K562 (cell line): ENCODE data around the gene BRICD5. TPM values are rescaled to one million over a fixed set of nuclear protein-coding genes. Genes with fewer than 3 reads are reported as not detected.

Experiments
- BHLHE40 ChIP-seq: IDR thresholded peaks from 2 replicates; pipeline ENCODE4 v1.6.1; 2011; ENCODE audit warnings: low read length, improper control_type of control experiment
- CREM ChIP-seq: IDR thresholded peaks from 2 replicates; pipeline ENCODE4 v1.6.1; 2014; ENCODE audit warnings: antibody characterized with exemption, low read depth
- EHMT2 ChIP-seq: fragments of 450-650 bp; IDR thresholded peaks from 2 replicates; pipeline ENCODE4 v1.6.1; 2018; ENCODE audit warnings: antibody characterized with exemption
- FIP1L1 ChIP-seq: fragments of 200-400 bp; formaldehyde crosslinking; IDR thresholded peaks from 2 replicates; pipeline ENCODE4 v1.6.1; 2018; ENCODE audit warnings: mild to moderate bottlenecking, low read depth, low read length; ENCODE audit not compliant: poor library complexity, severe bottlenecking
- HES1 ChIP-seq: fragments of 450-650 bp; IDR thresholded peaks from 2 replicates; pipeline ENCODE4 v1.6.1; 2016; ENCODE audit warnings: low read depth, mild to moderate bottlenecking, moderate library complexity
- ILF3 ChIP-seq: fragments of 450-650 bp; IDR thresholded peaks from 2 replicates; pipeline ENCODE4 v1.6.1; 2018; ENCODE audit warnings: antibody characterized with exemption, mild to moderate bottlenecking, moderate library complexity, borderline replicate concordance
- JUNB ChIP-seq: fragments of 450-650 bp; formaldehyde crosslinking; conservative IDR thresholded peaks from 2 replicates; pipeline ENCODE4 v1.4.0; 2020; ENCODE audit warnings: mild to moderate bottlenecking
- KLF10 ChIP-seq: fragments of 250-450 bp; sonication (Bioruptor Pico); IDR thresholded peaks from 2 replicates; pipeline ENCODE4 v1.6.1; 2021; ENCODE audit warnings: matching md5 sums
- KLF13 ChIP-seq: fragments of 450-650 bp; IDR thresholded peaks from 2 replicates; pipeline ENCODE4 v1.6.1; 2016; ENCODE audit warnings: missing genetic modification characterization, low read depth, mild to moderate bottlenecking, missing compliant biosample characterization, moderate library complexity, borderline replicate concordance
- LARP7 ChIP-seq: fragments of 450-650 bp; IDR thresholded peaks from 2 replicates; pipeline ENCODE4 v1.6.1; 2016
- MTA1 ChIP-seq: fragments of 450-650 bp; IDR thresholded peaks from 2 replicates; pipeline ENCODE4 v1.6.1; 2017; ENCODE audit warnings: borderline replicate concordance
- MXI1 ChIP-seq: IDR thresholded peaks from 2 replicates; pipeline ENCODE4 v1.6.1; 2011; ENCODE audit warnings: low read depth, mild to moderate bottlenecking, improper control_type of control experiment, low read length
- NFIX ChIP-seq: fragments of 250-450 bp; sonication (Bioruptor Pico); IDR thresholded peaks from 2 replicates; pipeline ENCODE4 v1.4.0; 2020; ENCODE audit warnings: low read depth, mild to moderate bottlenecking, moderate library complexity
- PKNOX1 ChIP-seq: fragments of 450-650 bp; IDR thresholded peaks from 2 replicates; pipeline ENCODE4 v1.6.1; 2016
- PML ChIP-seq: IDR thresholded peaks from 2 replicates; pipeline ENCODE4 v1.6.1; 2012; ENCODE audit warnings: low read length, inconsistent platforms
- RAD21 ChIP-seq, 2 experiments: fragments of 250-450 bp in 1 of 2; fragments of 450-650 bp in 1 of 2; sonication (Bioruptor Pico) in 1 of 2; formaldehyde crosslinking in 1 of 2; IDR thresholded peaks in 1 of 2; conservative IDR thresholded peaks in 1 of 2; 2 replicates each; pipeline versions ENCODE4 v1.4.0 to v1.8.0; 2020 to 2022; ENCODE audit warnings: mild to moderate bottlenecking in 2 of 2, moderate library complexity in 1 of 2
- SMAD2 ChIP-seq: fragments of 150-350 bp; IDR thresholded peaks from 2 replicates; pipeline ENCODE4 v1.6.1; 2014; ENCODE audit warnings: low read depth, mild to moderate bottlenecking, low read length
- SMARCC2 ChIP-seq: fragments of 450-650 bp; IDR thresholded peaks from 2 replicates; pipeline ENCODE4 v1.6.1; 2017; ENCODE audit warnings: antibody characterized with exemption, moderate library complexity, mild to moderate bottlenecking, low read depth
- SOX6 ChIP-seq: fragments of 450-650 bp; IDR thresholded peaks from 2 replicates; pipeline ENCODE4 v1.6.1; 2014; ENCODE audit warnings: mild to moderate bottlenecking
- TAF7 ChIP-seq: fragments of 450-650 bp; IDR thresholded peaks from 2 replicates; pipeline ENCODE4 v1.6.1; 2016; ENCODE audit warnings: missing genetic modification characterization, missing compliant biosample characterization
- ZBTB12 ChIP-seq: fragments of 250-450 bp; sonication (Bioruptor Pico); IDR thresholded peaks from 2 replicates; pipeline ENCODE4 v1.4.0; 2020
- ZBTB5 ChIP-seq: fragments of 450-650 bp; IDR thresholded peaks from 2 replicates; pipeline ENCODE4 v1.6.1; 2017; ENCODE audit warnings: antibody characterized with exemption
- ZKSCAN8 ChIP-seq: fragments of 200-800 bp; sonication (Bioruptor generic); IDR thresholded peaks from 2 replicates; pipeline ENCODE4 v1.6.1; 2016; ENCODE audit warnings: missing genetic modification characterization, missing compliant biosample characterization
- ZNF134 ChIP-seq: fragments of 250-450 bp; sonication (Bioruptor Pico); conservative IDR thresholded peaks from 2 replicates; pipeline ENCODE4 v1.4.0; 2020
- ZNF75A ChIP-seq: fragments of 450-650 bp; formaldehyde crosslinking; IDR thresholded peaks from 2 replicates; pipeline ENCODE4 v1.4.0; 2020; ENCODE audit warnings: mild to moderate bottlenecking
- polyA plus RNA-seq, 8 experiments: library from polyadenylated mRNA; depleted of rRNA in 4 of 8; stranded (reverse) in 5 of 8; unstranded in 3 of 8; fragments of >200 nt; fragmentation: Nextera tagmentation in 2 of 8; fragmentation: Illumina TruSeq in 1 of 8; extraction: Ambion mirVana in 2 of 8; extraction: Trizol in 1 of 8; gene quantifications; 2 replicates each; pipeline versions ENCODE4 v1.2.1 to v1.2.3, GENCODE V29; 2011 to 2014; ENCODE audit warnings: inconsistent platforms in 1 of 8, missing spikeins in 1 of 8
- total RNA-seq, 7 experiments: library from RNA; depleted of rRNA in 6 of 7; stranded (reverse); fragments of >200 nt in 6 of 7; fragmentation: Illumina TruSeq in 2 of 7; extraction: Trizol in 2 of 7; gene quantifications; 2 replicates each; pipeline versions ENCODE4 v1.2.1 to v1.2.3, GENCODE V29; 2011 to 2021; ENCODE audit warnings: low replicate concordance in 1 of 7
- TF ChIP-seq, protein P1 (sequence below): fragments of 450-650 bp; formaldehyde crosslinking; IDR thresholded peaks from 2 replicates; pipeline ENCODE4 v1.4.0; 2020; ENCODE audit warnings: mild to moderate bottlenecking, moderate library complexity

The BRICD5 gene
- total and polyA plus RNA-seq, 9 of the 15 experiments (the other 6 are each of a cell fraction or from before 2014, with no cell fraction given) = 0.24 to 15.1 (median 2.4) TPM; not detected in 1

- TF ChIP-seq, protein P1, sequence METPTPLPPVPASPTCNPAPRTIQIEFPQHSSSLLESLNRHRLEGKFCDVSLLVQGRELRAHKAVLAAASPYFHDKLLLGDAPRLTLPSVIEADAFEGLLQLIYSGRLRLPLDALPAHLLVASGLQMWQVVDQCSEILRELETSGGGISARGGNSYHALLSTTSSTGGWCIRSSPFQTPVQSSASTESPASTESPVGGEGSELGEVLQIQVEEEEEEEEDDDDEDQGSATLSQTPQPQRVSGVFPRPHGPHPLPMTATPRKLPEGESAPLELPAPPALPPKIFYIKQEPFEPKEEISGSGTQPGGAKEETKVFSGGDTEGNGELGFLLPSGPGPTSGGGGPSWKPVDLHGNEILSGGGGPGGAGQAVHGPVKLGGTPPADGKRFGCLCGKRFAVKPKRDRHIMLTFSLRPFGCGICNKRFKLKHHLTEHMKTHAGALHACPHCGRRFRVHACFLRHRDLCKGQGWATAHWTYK (CRISPR knock-in tag) = peak; percentile 63; the same call in 1 of the 2 replicates
- no peak for TF ChIP-seq PKNOX1
- no peak for TF ChIP-seq EHMT2
- TF ChIP-seq ZBTB5 = no peak
- TF ChIP-seq NFIX (CRISPR knock-in tag) = no peak
- TF ChIP-seq ZBTB12 (CRISPR knock-in tag) = no peak
- TF ChIP-seq SMAD2 = no peak
- peak; percentile 97; the same call in 1 of the 2 replicates for TF ChIP-seq ZKSCAN8 (CRISPR knock-in tag)
- no peak for TF ChIP-seq ILF3
- TF ChIP-seq FIP1L1 = no peak
- no peak for TF ChIP-seq PML
- no peak for TF ChIP-seq ZNF75A
- TF ChIP-seq CREM = no peak
- no peak for TF ChIP-seq HES1
- TF ChIP-seq RAD21 (CRISPR knock-in tag; conservative IDR thresholded peaks at IDR 0.05 in 1 of 2, IDR thresholded peaks at IDR 0.05 in 1 of 2) = no peak
- TF ChIP-seq KLF10 (CRISPR knock-in tag) = no peak
- TF ChIP-seq TAF7 (tag) = no peak
- TF ChIP-seq BHLHE40 = no peak
- TF ChIP-seq MTA1 = no peak
- no peak for TF ChIP-seq LARP7
- TF ChIP-seq SOX6 = no peak
- TF ChIP-seq MXI1 = no peak
- no peak for TF ChIP-seq JUNB (CRISPR knock-in tag)
- TF ChIP-seq SMARCC2 = no peak
- 0 out of 2 replicates have a peak, but pooled peaks have one; percentile 27 for TF ChIP-seq ZNF134
- TF ChIP-seq KLF13 (tag) = no peak
Observed at GRCh38 chr16:2214719-2214968, 4.0 kb upstream of the BRICD5 start, which contains the start of gene PGP (continued).
